K562 (cell line): ENCODE measurements around the gene TCHH. TPM values are rescaled to one million over a fixed set of nuclear protein-coding genes. Genes with fewer than 3 reads are reported as not detected.

Experiments used
- ATAC-seq: fragments of 200-7000 bp; cut with Tn5 transposase; 3 replicates; pipeline ENCODE4 v1.9.1; 2020; ENCODE audit warnings: moderate library complexity
- BruUV-seq: library from RNA; stranded (reverse); fragments of 400-500 nt; replicated peaks from 2 replicates; lab custom pipeline; 2021; lab: Mats Ljungman, UMichigan
- CTCF ChIA-PET: fragments of 300-600 bp; formaldehyde crosslinking; extraction: SDS; loops from one replicate; lab custom pipeline; 2021; ENCODE audit warnings: low intra/inter-chr PET ratio; lab: Yijun Ruan, JAX
- POLR2A ChIA-PET: fragments of 300-600, 350-650 bp; sonication (Branson Sonifier 250); formaldehyde crosslinking; extraction: SDS; loops from one replicate; lab custom pipeline; 2021; ENCODE audit warnings: antibody characterized with exemption, inconsistent platforms; lab: Yijun Ruan, JAX
- DNase-seq, 4 experiments: peaks; one replicate each; pipeline versions ENCODE4 v3.0.0 to v3.0.0-alpha.2; 2011 to 2018; ENCODE audit warnings: low spot score in 3 of 4, mixed read lengths in 3 of 4; ENCODE audit errors: extremely low read depth in 1 of 4
- FAIRE-seq: peaks from 2 replicates; lab custom pipeline; 2011; peaks lifted over from hg19 to GRCh38; lab: Jason Lieb, UNC
- H2AFZ ChIP-seq: 2 replicates; pipeline ENCODE4 v1.6.0; 2011; ENCODE audit warnings: low read depth, low read length, control low read depth, inconsistent platforms
- H3K27ac ChIP-seq: fragments of 200-600 bp; 3 replicates; pipeline ENCODE4 v1.8.0; 2011; ENCODE audit warnings: low read depth, mild to moderate bottlenecking, control low read depth, inconsistent platforms, low read length, moderate library complexity, mixed read lengths; ENCODE audit errors: extremely low read depth
- H3K27me3 ChIP-seq, 2 experiments: fragments of 300-600 bp in 1 of 2; 2 replicates in 1 of 2; 3 replicates in 1 of 2; pipeline versions ENCODE4 v1.6.0 to v1.8.0; 2011; ENCODE audit warnings: inconsistent platforms in 2 of 2, low read length in 2 of 2, mild to moderate bottlenecking in 1 of 2, mixed read lengths in 1 of 2, moderate library complexity in 1 of 2; ENCODE audit not compliant: control insufficient read depth in 2 of 2, insufficient read depth in 2 of 2
- H3K36me3 ChIP-seq: fragments of 300-600 bp; 3 replicates; pipeline ENCODE4 v1.8.0; 2011; ENCODE audit warnings: mild to moderate bottlenecking, low read length, inconsistent platforms; ENCODE audit not compliant: control insufficient read depth, insufficient read depth
- H3K4me1 ChIP-seq, 2 experiments: fragments of 200-600 bp in 1 of 2; replicated peaks in 1 of 2; 2 replicates in 1 of 2; 3 replicates in 1 of 2; pipeline versions ENCODE4 v1.5.1 to v1.8.0; 2011; ENCODE audit warnings: inconsistent platforms in 2 of 2, low read length in 2 of 2, mild to moderate bottlenecking in 1 of 2, mixed read lengths in 1 of 2, moderate library complexity in 1 of 2; ENCODE audit not compliant: control insufficient read depth in 2 of 2, insufficient read depth in 2 of 2
- H3K4me2 ChIP-seq: 2 replicates; pipeline ENCODE4 v1.6.1; 2011; ENCODE audit warnings: low read length, control low read depth, inconsistent platforms, mixed read lengths; ENCODE audit not compliant: insufficient read depth
- H3K4me3 ChIP-seq: fragments of 200-600 bp; sonication (generic), shearing (Covaris generic); 2 replicates; pipeline ENCODE4 v1.5.1; 2016; ENCODE audit warnings: control low read depth, inconsistent platforms
- H3K79me2 ChIP-seq: fragments of 200-600 bp; 3 replicates; pipeline ENCODE4 v1.8.0; 2011; ENCODE audit warnings: low read length, inconsistent platforms; ENCODE audit not compliant: control insufficient read depth, insufficient read depth
- H3K9ac ChIP-seq, 2 experiments: 2 replicates each; pipeline versions ENCODE4 v1.6.0 to v1.6.1; 2011; ENCODE audit warnings: low read depth in 2 of 2, low read length in 2 of 2, control low read depth in 1 of 2, inconsistent platforms in 1 of 2, mild to moderate bottlenecking in 1 of 2, mixed read lengths in 1 of 2; ENCODE audit not compliant: insufficient read depth in 1 of 2
- H3K9me1 ChIP-seq: one replicate; pipeline ENCODE4 v1.6.0; 2011; ENCODE audit warnings: inconsistent platforms, mild to moderate bottlenecking, low read length, moderate library complexity; ENCODE audit not compliant: control insufficient read depth, insufficient read depth
- H3K9me3 ChIP-seq: replicated peaks from 2 replicates; pipeline ENCODE4 v1.5.1; 2011; ENCODE audit warnings: low read depth, low read length, inconsistent platforms; ENCODE audit not compliant: control insufficient read depth, insufficient read depth
- H4K20me1 ChIP-seq: replicated peaks from 2 replicates; pipeline ENCODE4 v1.6.1; 2011; ENCODE audit warnings: low read length, inconsistent platforms, mixed read lengths; ENCODE audit not compliant: control insufficient read depth, insufficient read depth
- ARID3A ChIP-seq: IDR thresholded peaks from 2 replicates; pipeline ENCODE4 v1.6.1; 2012; ENCODE audit warnings: low read depth, low read length, improper control_type of control experiment, borderline replicate concordance
- CBX8 ChIP-seq: fragments of 200-600 bp; sonication (generic); IDR thresholded peaks from 2 replicates; pipeline ENCODE4 v1.6.1; 2012; ENCODE audit warnings: borderline replicate concordance, mixed run types, low read depth, mild to moderate bottlenecking, moderate library complexity, mixed read lengths, low read length, control low read depth, inconsistent platforms; ENCODE audit not compliant: poor library complexity, severe bottlenecking; ENCODE audit errors: extremely low read depth
- DIDO1 ChIP-seq: fragments of 450-650 bp; IDR thresholded peaks from 2 replicates; pipeline ENCODE4 v1.6.1; 2016; ENCODE audit warnings: low read depth, missing biosample characterization, missing genetic modification characterization
- HEY1 ChIP-seq: fragments of 250-450 bp; sonication (Bioruptor Pico); IDR thresholded peaks from 2 replicates; pipeline ENCODE4 v1.5.0; 2020; ENCODE audit warnings: mild to moderate bottlenecking, moderate library complexity, borderline replicate concordance
- NFXL1 ChIP-seq: fragments of 450-650 bp; formaldehyde crosslinking; IDR thresholded peaks from 2 replicates; pipeline ENCODE4 v1.4.0; 2021; ENCODE audit warnings: mild to moderate bottlenecking
- RUNX1 ChIP-seq: sonication (generic); IDR thresholded peaks from 2 replicates; pipeline ENCODE4 v1.6.1; 2016; ENCODE audit warnings: antibody characterized with exemption, low read depth
- SAP30 ChIP-seq: fragments of 200-600 bp; sonication (generic); IDR thresholded peaks from 2 replicates; pipeline ENCODE4 v1.6.1; 2012; ENCODE audit warnings: borderline replicate concordance, low read depth, mild to moderate bottlenecking, moderate library complexity, low read length, control low read depth, inconsistent platforms; ENCODE audit not compliant: insufficient read depth, poor library complexity, severe bottlenecking
- SMAD4 ChIP-seq: fragments of 250-450 bp; sonication (Bioruptor Pico); conservative IDR thresholded peaks from 2 replicates; pipeline ENCODE4 v1.8.0; 2021; ENCODE audit warnings: inconsistent platforms, mild to moderate bottlenecking, moderate library complexity
- TCF3 ChIP-seq: sonication (generic); formaldehyde crosslinking; IDR thresholded peaks from 2 replicates; pipeline ENCODE4 v1.4.0; 2020; ENCODE audit warnings: mild to moderate bottlenecking, missing genetic modification reagents
- TGIF2 ChIP-seq: sonication (generic); formaldehyde crosslinking; IDR thresholded peaks from 2 replicates; pipeline ENCODE4 v1.8.1; 2022; ENCODE audit warnings: mild to moderate bottlenecking, missing genetic modification reagents, moderate library complexity
- ZNF282 ChIP-seq: sonication (generic); formaldehyde crosslinking; IDR thresholded peaks from 2 replicates; pipeline ENCODE4 v1.8.1; 2023; ENCODE audit warnings: missing genetic modification reagents
- ZNF347 ChIP-seq: fragments of 450-650 bp; formaldehyde crosslinking; IDR thresholded peaks from 2 replicates; pipeline ENCODE4 v1.4.0; 2020; ENCODE audit warnings: low read depth, mild to moderate bottlenecking, moderate library complexity
- WGBS: fragments of 100-300 bp; shearing (Covaris generic); methylation state at CpG from one replicate; pipeline ENCODE4 v1.1.6; 2016; ENCODE audit warnings: low coverage, mixed read lengths; ENCODE audit not compliant: insufficient coverage; ENCODE audit errors: missing lambda C conversion rate; 5-methylcytosine and 5-hydroxymethylcytosine counted together
- in situ Hi-C: fragments of 300-500 bp; cut with MboI; formaldehyde crosslinking; loops from 4 replicates; pipeline ENCODE4 v1.15.0; 2018; ENCODE audit warnings: inconsistent platforms, mixed read lengths
- intact Hi-C: fragments of 100-400 bp; cut with micrococcal nuclease; formaldehyde crosslinking; loops from 2 replicates; pipeline ENCODE4 v1.14.2; 2022
- polyA plus RNA-seq, 8 experiments: library from polyadenylated mRNA; depleted of rRNA in 4 of 8; stranded (reverse) in 5 of 8; unstranded in 3 of 8; fragments of >200 nt; fragmentation: Nextera tagmentation in 2 of 8; fragmentation: Illumina TruSeq in 1 of 8; extraction: Ambion mirVana in 2 of 8; extraction: Trizol in 1 of 8; gene quantifications; 2 replicates each; pipeline versions ENCODE4 v1.2.1 to v1.2.3, GENCODE V29; 2011 to 2014; ENCODE audit warnings: inconsistent platforms in 1 of 8, missing spikeins in 1 of 8
- total RNA-seq, 7 experiments: library from RNA; depleted of rRNA in 6 of 7; stranded (reverse); fragments of >200 nt in 6 of 7; fragmentation: Illumina TruSeq in 2 of 7; extraction: Trizol in 2 of 7; gene quantifications; 2 replicates each; pipeline versions ENCODE4 v1.2.1 to v1.2.3, GENCODE V29; 2011 to 2021; ENCODE audit warnings: low replicate concordance in 1 of 7
- TF ChIP-seq, protein P1 (sequence below): fragments of 250-450 bp; sonication (Bioruptor Pico); IDR thresholded peaks from 2 replicates; pipeline ENCODE4 v1.5.0; 2021

Gene TCHH
- total and polyA plus RNA-seq, 9 of the 15 experiments (the other 6 are each of a cell fraction or from before 2014, with no cell fraction given) = not detected

- Histone ChIP-seq H3K9me3 (no peaks in the 10 kb centered on the region), H2AFZ (no peak overlapping the region), H3K4me2 (no peak overlapping the region), H3K27ac (no peak overlapping the region), H3K4me3 (no peak overlapping the region), H3K4me1 (peaks cover 9 to 17% of the 10 kb centered on the region in 2 experiments), H3K9me1 (no peaks in the 10 kb centered on the region), H3K9ac (no peak overlapping the region), H3K36me3 (no peaks in the 10 kb centered on the region), H3K27me3 (peaks cover 4% of the 10 kb centered on the region in 2 experiments; a peak in 4 of 5 replicates), H4K20me1 (no peaks in the 10 kb centered on the region), H3K79me2 (no peaks in the 10 kb centered on the region)
- FAIRE-seq (no peak), ATAC-seq (no peak), DNase-seq (no peak)
- in situ Hi-C loops (no loop called here), intact Hi-C loops (no loop called here)
- BruUV-seq = no TSS peak
- 34% methylated on average over 3 of the region's 3 CpGs for WGBS
- CTCF ChIA-PET = no interaction called here
- POLR2A ChIA-PET = no interaction called here
- TF ChIP-seq, protein P1, sequence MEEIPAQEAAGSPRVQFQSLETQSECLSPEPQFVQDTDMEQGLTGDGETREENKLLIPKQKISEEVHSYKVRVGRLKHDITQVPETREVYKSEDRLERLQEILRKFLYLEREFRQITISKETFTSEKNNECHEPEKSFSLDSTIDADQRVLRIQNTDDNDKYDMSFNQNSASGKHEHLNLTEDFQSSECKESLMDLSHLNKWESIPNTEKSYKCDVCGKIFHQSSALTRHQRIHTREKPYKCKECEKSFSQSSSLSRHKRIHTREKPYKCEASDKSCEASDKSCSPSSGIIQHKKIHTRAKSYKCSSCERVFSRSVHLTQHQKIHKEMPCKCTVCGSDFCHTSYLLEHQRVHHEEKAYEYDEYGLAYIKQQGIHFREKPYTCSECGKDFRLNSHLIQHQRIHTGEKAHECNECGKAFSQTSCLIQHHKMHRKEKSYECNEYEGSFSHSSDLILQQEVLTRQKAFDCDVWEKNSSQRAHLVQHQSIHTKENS (CRISPR knock-in tag) = no peak
- no peak for TF ChIP-seq ZNF282
- TF ChIP-seq ZNF347 (CRISPR knock-in tag) = no peak
- TF ChIP-seq TGIF2 (CRISPR knock-in tag) = no peak
- no peak for TF ChIP-seq CBX8
- TF ChIP-seq RUNX1 = no peak
- TF ChIP-seq ARID3A = no peak
- TF ChIP-seq TCF3 (CRISPR knock-in tag) = no peak
- TF ChIP-seq HEY1 (CRISPR knock-in tag) = no peak
- TF ChIP-seq NFXL1 = no peak
- no peak for TF ChIP-seq DIDO1 (tag)
- no peak for TF ChIP-seq SAP30
- TF ChIP-seq SMAD4 (CRISPR knock-in tag) = no peak
Measured at GRCh38 chr1:152072311-152072710, 42.9 kb downstream of the TCHH start.
